Fibroblast of lung (primary cell): ENCODE results near the gene FGGY. TPM values are rescaled to one million over a fixed set of nuclear protein-coding genes. Genes with fewer than 3 reads are reported as not detected.
A peak's percentile ranks its signal among the peaks of the same experiment; 100 is the strongest.

ENCODE experiments used
- DNase-seq, 2 donors: peaks; one replicate each; pipeline versions ENCODE4 v3.0.0 to v3.0.0-alpha.2; 2010; ENCODE audit warnings: low read depth in 2 of 2
- H2AFZ ChIP-seq: 2 replicates; pipeline ENCODE4 v1.5.1; 2012; ENCODE audit warnings: low read length, control low read depth, inconsistent platforms
- H3K27ac ChIP-seq: 2 replicates; pipeline ENCODE4 v1.5.1; 2011; ENCODE audit warnings: low read length, control low read depth; ENCODE audit not compliant: insufficient read depth
- H3K27me3 ChIP-seq: 2 replicates; pipeline ENCODE4 v1.5.1; 2011; ENCODE audit warnings: mild to moderate bottlenecking, low read length; ENCODE audit not compliant: control insufficient read depth, insufficient read depth
- H3K36me3 ChIP-seq: 2 replicates; pipeline ENCODE4 v1.5.1; 2011; ENCODE audit warnings: low read length; ENCODE audit not compliant: control insufficient read depth, insufficient read depth
- H3K4me1 ChIP-seq: 2 replicates; pipeline ENCODE4 v1.5.1; 2011; ENCODE audit warnings: low read length; ENCODE audit not compliant: control insufficient read depth, insufficient read depth; ENCODE audit errors: extremely low read depth
- H3K4me2 ChIP-seq: 2 replicates; pipeline ENCODE4 v1.5.1; 2011; ENCODE audit warnings: low read length, control low read depth; ENCODE audit not compliant: insufficient read depth; ENCODE audit errors: extremely low read depth
- H3K4me3 ChIP-seq, 4 experiments: fragments of 200-600 bp in 1 of 4; sonication (generic) in 1 of 4; replicated peaks in 1 of 4; 2 replicates each; pipeline ENCODE4 v1.5.1; 2011 to 2016; ENCODE audit warnings: low read length in 4 of 4, low read depth in 3 of 4, mild to moderate bottlenecking in 3 of 4, control low read depth in 2 of 4, inconsistent platforms in 1 of 4, mixed read lengths in 1 of 4; ENCODE audit not compliant: insufficient read depth in 1 of 4; ENCODE audit errors: control extremely low read depth in 1 of 4
- H3K79me2 ChIP-seq: 2 replicates; pipeline ENCODE4 v1.5.1; 2012; ENCODE audit warnings: mild to moderate bottlenecking, low read length, inconsistent platforms; ENCODE audit not compliant: control insufficient read depth, insufficient read depth
- H3K9ac ChIP-seq: 2 replicates; pipeline ENCODE4 v1.5.1; 2011; ENCODE audit warnings: mild to moderate bottlenecking, low read length, control low read depth; ENCODE audit not compliant: insufficient read depth
- H3K9me3 ChIP-seq: 2 replicates; pipeline ENCODE4 v1.5.1; 2012; ENCODE audit warnings: low read depth, low read length; ENCODE audit not compliant: control insufficient read depth, insufficient read depth
- H4K20me1 ChIP-seq: 2 replicates; pipeline ENCODE4 v1.5.1; 2011; ENCODE audit warnings: low read length; ENCODE audit not compliant: control insufficient read depth, insufficient read depth; ENCODE audit errors: extremely low read depth
- CTCF ChIP-seq, 2 donors: IDR thresholded peaks in 1 of 2; conservative IDR thresholded peaks in 1 of 2; 1 replicate in 1 of 2; 2 replicates in 1 of 2; pipeline ENCODE4 v1.5.1; 2011 to 2012; ENCODE audit warnings: low read length in 2 of 2, control low read depth in 1 of 2, inconsistent platforms in 1 of 2, low read depth in 1 of 2, mild to moderate bottlenecking in 1 of 2
- EZH2 ChIP-seq: IDR thresholded peaks from 2 replicates; pipeline ENCODE4 v1.5.1; 2012; ENCODE audit warnings: low read length, control low read depth, mild to moderate bottlenecking; ENCODE audit errors: missing control alignments
- polyA plus RNA-seq, 2 donors: library from polyadenylated mRNA; depleted of rRNA in 1 of 2; stranded (reverse) in 1 of 2; unstranded in 1 of 2; fragments of >200 nt; gene quantifications; 2 replicates each; pipeline ENCODE4 v1.2.1, GENCODE V29; 2011 to 2012; ENCODE audit warnings: missing spikeins in 1 of 2
- total RNA-seq: library from RNA; depleted of rRNA; stranded (reverse); fragments of >200 nt; gene quantifications from 2 replicates; pipeline ENCODE4 v1.2.1, GENCODE V29; 2014

The FGGY gene
- total and polyA plus RNA-seq, 2 donors (not counting 1 experiment from before 2014, with no cell fraction given) = 9.5 to 32.4 TPM

DNA sequence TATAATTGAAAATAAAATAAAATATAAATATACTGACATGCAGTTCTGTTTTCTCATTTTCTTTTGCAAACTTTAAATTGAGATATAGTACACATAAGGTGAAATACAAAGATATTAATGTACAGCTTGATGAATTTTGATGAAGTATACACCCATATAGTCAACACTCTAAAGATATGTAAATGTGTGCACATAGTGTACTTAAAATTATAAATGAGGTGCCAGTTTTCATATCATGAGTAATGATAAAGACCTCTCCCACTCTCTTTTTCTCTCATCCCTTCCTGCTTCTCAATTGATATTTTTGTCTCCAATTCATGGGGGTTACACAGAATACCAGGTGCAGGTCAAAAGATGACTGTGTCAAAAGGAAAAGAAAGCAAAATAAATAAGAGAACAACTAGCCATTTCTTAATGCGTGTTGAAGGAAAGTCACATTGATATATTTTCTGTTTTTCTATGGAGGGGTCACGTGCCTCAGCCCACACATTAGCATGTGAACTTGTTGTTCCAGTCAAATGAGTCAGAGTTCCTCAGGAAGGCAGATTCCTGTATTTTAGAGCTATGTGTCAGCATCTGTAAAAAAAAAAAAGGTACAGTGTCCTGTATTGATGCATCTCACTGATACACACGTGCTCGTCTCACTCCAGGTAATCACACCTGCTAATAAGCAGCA, 453.6 kb downstream of the FGGY start:
- H3K9ac ChIP-seq = no peak overlapping the region
- no peaks in the 10 kb centered on the region for H3K36me3 ChIP-seq
- peak overlapping the region; percentile 52 for H3K4me2 ChIP-seq
- H3K9me3 ChIP-seq = no peaks in the 10 kb centered on the region
- peaks cover 5% of the 10 kb centered on the region for H3K4me1 ChIP-seq
- TF ChIP-seq CTCF (conservative IDR thresholded peaks at IDR 0.05 in 1 of 2, IDR thresholded peaks at IDR 0.05 in 1 of 2; ENCODE audit: low read depth in 1 of 2, low read length in 2 of 2) (no peak), EZH2 (no peak)
- DNase-seq = peak; percentile 91 to 93
- H2AFZ ChIP-seq = no peak overlapping the region
- no peak overlapping the region for H3K27ac ChIP-seq
- no peaks in the 10 kb centered on the region for H3K79me2 ChIP-seq
- no peak overlapping the region for H3K4me3 ChIP-seq
- H3K27me3 ChIP-seq = no peaks in the 10 kb centered on the region
- H4K20me1 ChIP-seq = no peaks in the 10 kb centered on the region

DNA sequence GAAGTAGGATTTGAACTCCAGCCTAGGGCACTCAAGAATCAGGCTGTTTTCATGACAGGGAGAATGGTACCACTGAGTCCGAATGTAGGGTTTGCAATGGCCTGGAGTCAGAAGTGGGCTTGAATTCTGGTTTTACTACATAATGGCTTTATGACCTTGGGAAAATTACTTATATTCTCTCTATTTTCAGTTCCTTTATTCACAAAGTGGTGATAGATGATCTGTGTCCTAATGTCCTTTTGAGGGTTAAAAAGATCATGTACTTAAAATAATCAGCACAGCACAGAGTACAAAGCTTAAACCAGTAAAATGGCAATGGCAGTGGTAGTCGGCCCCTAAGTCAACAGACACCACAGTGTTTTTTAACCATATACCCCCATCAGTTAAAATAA, 454.1 kb downstream of the FGGY start:
- Histone ChIP-seq H3K27me3 (no peaks in the 10 kb centered on the region), H3K4me3 (no peak overlapping the region), H3K9me3 (no peaks in the 10 kb centered on the region), H4K20me1 (no peaks in the 10 kb centered on the region), H3K4me1 (peaks cover 5% of the 10 kb centered on the region), H3K79me2 (no peaks in the 10 kb centered on the region), H3K9ac (no peak overlapping the region), H2AFZ (no peak overlapping the region), H3K27ac (no peak overlapping the region), H3K36me3 (no peaks in the 10 kb centered on the region), H3K4me2 (no peak overlapping the region)
- no peak for DNase-seq
- TF ChIP-seq EZH2 = no peak
- no peak for TF ChIP-seq CTCF (conservative IDR thresholded peaks at IDR 0.05 in 1 of 2, IDR thresholded peaks at IDR 0.05 in 1 of 2; ENCODE audit: low read depth in 1 of 2, low read length in 2 of 2)

GRCh38 chr1:59751801-59752200, 454.9 kb downstream of the FGGY start:
- no peak for TF ChIP-seq CTCF (conservative IDR thresholded peaks at IDR 0.05 in 1 of 2, IDR thresholded peaks at IDR 0.05 in 1 of 2; ENCODE audit: low read depth in 1 of 2, low read length in 2 of 2)
- TF ChIP-seq EZH2 = no peak
- H3K36me3 ChIP-seq = no peaks in the 10 kb centered on the region
- H2AFZ ChIP-seq = no peak overlapping the region
- H3K27ac ChIP-seq = no peak overlapping the region
- H3K79me2 ChIP-seq = no peaks in the 10 kb centered on the region
- no peaks in the 10 kb centered on the region for H3K9me3 ChIP-seq
- no peaks in the 10 kb centered on the region for H4K20me1 ChIP-seq
- no peak overlapping the region for H3K4me2 ChIP-seq
- H3K9ac ChIP-seq = no peak overlapping the region
- H3K4me3 ChIP-seq = no peak overlapping the region
- DNase-seq = peak in 1 of 2 donors; percentile 36
- H3K27me3 ChIP-seq = no peaks in the 10 kb centered on the region
- H3K4me1 ChIP-seq = peaks cover 5% of the 10 kb centered on the region
